CD4-positive, alpha-beta memory T cell (primary cell): ENCODE data around the gene FBXO38. TPM values are rescaled to one million over a fixed set of nuclear protein-coding genes. Genes with fewer than 3 reads are reported as not detected.
A peak's percentile ranks its signal among the peaks of the same experiment; 100 is the strongest.

ENCODE experiments used
- CTCF ChIA-PET: fragments of 350-600 bp; sonication (Branson Sonifier 250); formaldehyde crosslinking; loops from one replicate; lab custom pipeline; 2021; ENCODE audit warnings: inconsistent platforms; ENCODE audit not compliant: partially characterized antibody; lab: Charles Lee
- POLR2A ChIA-PET: fragments of 350-600 bp; sonication (Branson Sonifier 250); formaldehyde crosslinking; loops from one replicate; lab custom pipeline; 2021; ENCODE audit not compliant: partially characterized antibody; lab: Charles Lee
- DNase-seq, 5 donors: peaks; one replicate each; pipeline versions ENCODE4 v3.0.0 to v3.0.0-alpha.2; 2020 to 2022; ENCODE audit warnings: mixed read lengths in 1 of 5
- H3K27ac ChIP-seq: one replicate; pipeline ENCODE4 v1.7.0; 2013; ENCODE audit warnings: low read depth, low read length
- H3K27me3 ChIP-seq: 2 replicates; pipeline ENCODE4 v1.7.0; 2013; ENCODE audit warnings: mild to moderate bottlenecking, low read length, moderate library complexity; ENCODE audit not compliant: insufficient read depth
- H3K36me3 ChIP-seq: 2 replicates; pipeline ENCODE4 v1.7.0; 2013; ENCODE audit warnings: mild to moderate bottlenecking, low read length, moderate library complexity; ENCODE audit not compliant: insufficient read depth
- H3K4me1 ChIP-seq: 2 replicates; pipeline ENCODE4 v1.7.0; 2013; ENCODE audit warnings: mild to moderate bottlenecking, low read length, moderate library complexity; ENCODE audit not compliant: insufficient read depth
- H3K4me3 ChIP-seq, 2 donors: one replicate each; pipeline ENCODE4 v1.7.0; 2013; ENCODE audit warnings: low read length in 2 of 2, mild to moderate bottlenecking in 1 of 2
- H3K9me3 ChIP-seq, 2 donors: one replicate each; pipeline ENCODE4 v1.7.0; 2013; ENCODE audit warnings: low read length in 2 of 2, control low read depth in 1 of 2; ENCODE audit not compliant: control insufficient read depth in 1 of 2
- H3K27ac Mint-ChIP-seq, 7 donors: one replicate each; pipeline ENCODE4 v1.8.0; 2020 to 2021; ENCODE audit warnings: mixed read lengths in 7 of 7, mild to moderate bottlenecking in 6 of 7, inconsistent platforms in 3 of 7, moderate library complexity in 3 of 7
- H3K27me3 Mint-ChIP-seq, 2 donors: one replicate each; pipeline ENCODE4 v1.8.0; 2020 to 2021; ENCODE audit warnings: mixed read lengths in 2 of 2
- H3K36me3 Mint-ChIP-seq, 2 donors: one replicate each; pipeline ENCODE4 v1.8.0; 2020 to 2021; ENCODE audit warnings: mixed read lengths in 2 of 2, inconsistent platforms in 1 of 2, mild to moderate bottlenecking in 1 of 2
- H3K4me1 Mint-ChIP-seq, 4 donors: one replicate each; pipeline ENCODE4 v1.8.0; 2020 to 2021; ENCODE audit warnings: mixed read lengths in 4 of 4, mild to moderate bottlenecking in 1 of 4
- H3K4me3 Mint-ChIP-seq, 8 donors: one replicate each; pipeline ENCODE4 v1.8.0; 2020 to 2021; ENCODE audit warnings: mixed read lengths in 8 of 8, mild to moderate bottlenecking in 7 of 8, moderate library complexity in 6 of 8, inconsistent platforms in 3 of 8
- H3K9me3 Mint-ChIP-seq, 8 donors: one replicate each; pipeline ENCODE4 v1.8.0; 2020 to 2021; ENCODE audit warnings: mixed read lengths in 8 of 8, mild to moderate bottlenecking in 5 of 8, inconsistent platforms in 3 of 8, moderate library complexity in 1 of 8
- intact Hi-C: fragments of 100-400 bp; cut with micrococcal nuclease; formaldehyde crosslinking; loops from one replicate; pipeline ENCODE4 v1.15.1; 2023
- polyA plus RNA-seq, 2 donors: library from polyadenylated mRNA; unstranded; fragments of 300-500 nt; fragmentation: Illumina TruSeq; gene quantifications; one replicate each; pipeline ENCODE4 v1.2.3, GENCODE V29; 2021
- total RNA-seq, 2 experiments: library from RNA; stranded (reverse); gene quantifications; one replicate each; pipeline ENCODE4 v1.2.3, GENCODE V29; 2021

Gene FBXO38
- total and polyA plus RNA-seq, 4 experiments from 2014 or later = 7.6 to 78.3 (median 50.8) TPM

- intact Hi-C loops = no loop called here
- no peak overlapping the region for H3K27ac ChIP-seq
- Mint-ChIP-seq H3K4me3 (no peak overlapping the region), H3K36me3 (peaks cover 62 to 76% of the 10 kb centered on the region in 2 donors), H3K9me3 (no peaks in the 10 kb centered on the region), H3K4me1 (peaks cover 0 to 7% (median 4%) of the 10 kb centered on the region in 4 donors), H3K27ac (no peak overlapping the region), H3K27me3 (no peaks in the 10 kb centered on the region)
- H3K4me1 ChIP-seq = no peaks in the 10 kb centered on the region
- no peaks in the 10 kb centered on the region for H3K27me3 ChIP-seq
- H3K36me3 ChIP-seq = peaks cover 67% of the 10 kb centered on the region
- DNase-seq = no peak
- H3K4me3 ChIP-seq = no peak overlapping the region
- ChIA-PET POLR2A (no interaction called here), CTCF (no interaction called here)
- no peaks in the 10 kb centered on the region for H3K9me3 ChIP-seq
These were observed 22.6 kb downstream of the FBXO38 start for GRCh38 chr5:148406406-148406805.

- Histone ChIP-seq H3K36me3 (peaks cover 50% of the 10 kb centered on the region), H3K27me3 (no peaks in the 10 kb centered on the region), H3K9me3 (no peaks in the 10 kb centered on the region), H3K27ac (no peak overlapping the region), H3K4me3 (no peak overlapping the region), H3K4me1 (no peaks in the 10 kb centered on the region)
- no peak for DNase-seq
- Mint-ChIP-seq H3K27ac (peak overlapping the region in 1 of 7 donors; percentile 68), H3K9me3 (no peaks in the 10 kb centered on the region), H3K36me3 (peaks cover 69 to 76% of the 10 kb centered on the region in 2 donors), H3K4me1 (peaks cover 0 to 5% (median 2%) of the 10 kb centered on the region in 4 donors), H3K27me3 (no peaks in the 10 kb centered on the region), H3K4me3 (no peak overlapping the region)
- ChIA-PET CTCF (interaction anchor here (1.8 kb wide), 1 partner anchor 35 kb away, joined by 8 read pairs; no protein-coding TSS in a partner anchor), POLR2A (no interaction called here)
- intact Hi-C loops = no loop called here
These were observed 24.3 kb downstream of the FBXO38 start for GRCh38 chr5:148408092-148408491.

GRCh38 chr5:148412124-148412523, 28.4 kb downstream of the FBXO38 start:
- no peaks in the 10 kb centered on the region for H3K27me3 ChIP-seq
- no peaks in the 10 kb centered on the region for H3K9me3 ChIP-seq
- H3K4me3 Mint-ChIP-seq = no peak overlapping the region
- peaks cover 0 to 3% (median under 1%) of the 10 kb centered on the region in 4 donors for H3K4me1 Mint-ChIP-seq
- intact Hi-C loops = no loop called here
- ChIA-PET CTCF (interaction anchor here (1.0 to 1.5 kb wide), 2 partner anchors 13 to 29 kb away, joined by 3 read pairs; no protein-coding TSS in a partner anchor), POLR2A (no interaction called here)
- no peak overlapping the region for H3K27ac ChIP-seq
- no peaks in the 10 kb centered on the region for H3K27me3 Mint-ChIP-seq
- no peak for DNase-seq
- H3K36me3 Mint-ChIP-seq = peaks cover 66 to 82% of the 10 kb centered on the region in 2 donors
- peak overlapping the region in 1 of 7 donors; percentile 30 for H3K27ac Mint-ChIP-seq
- H3K4me3 ChIP-seq = no peak overlapping the region
- peaks cover 47% of the 10 kb centered on the region for H3K36me3 ChIP-seq
- H3K4me1 ChIP-seq = no peaks in the 10 kb centered on the region
- no peaks in the 10 kb centered on the region for H3K9me3 Mint-ChIP-seq

- Mint-ChIP-seq H3K4me3 (no peak overlapping the region), H3K27me3 (no peaks in the 10 kb centered on the region), H3K9me3 (no peaks in the 10 kb centered on the region), H3K36me3 (peaks cover 78 to 90% of the 10 kb centered on the region in 2 donors), H3K4me1 (peaks cover 0 to 9% (median 2%) of the 10 kb centered on the region in 4 donors), H3K27ac (peak overlapping the region in 3 of 7 donors; percentile 7 to 66 (median 19))
- Histone ChIP-seq H3K9me3 (no peaks in the 10 kb centered on the region), H3K4me1 (no peaks in the 10 kb centered on the region), H3K27me3 (no peaks in the 10 kb centered on the region), H3K4me3 (no peak overlapping the region), H3K36me3 (peaks cover 57% of the 10 kb centered on the region), H3K27ac (no peak overlapping the region)
- POLR2A ChIA-PET = no interaction called here
- CTCF ChIA-PET = no interaction called here
- DNase-seq = no peak
- intact Hi-C loops = no loop called here
These were observed 31.1 kb downstream of the FBXO38 start for GRCh38 chr5:148414833-148415232.

GRCh38 chr5:148416416-148416815, 32.7 kb downstream of the FBXO38 start:
- peaks cover 0 to 9% (median 2%) of the 10 kb centered on the region in 4 donors for H3K4me1 Mint-ChIP-seq
- DNase-seq = no peak
- POLR2A ChIA-PET = no interaction called here
- H3K36me3 Mint-ChIP-seq = peaks cover 64 to 84% of the 10 kb centered on the region in 2 donors
- H3K27me3 Mint-ChIP-seq = no peaks in the 10 kb centered on the region
- Histone ChIP-seq H3K36me3 (peaks cover 44% of the 10 kb centered on the region), H3K9me3 (no peaks in the 10 kb centered on the region), H3K4me1 (no peaks in the 10 kb centered on the region), H3K4me3 (no peak overlapping the region), H3K27ac (no peak overlapping the region), H3K27me3 (no peaks in the 10 kb centered on the region)
- H3K9me3 Mint-ChIP-seq = no peaks in the 10 kb centered on the region
- intact Hi-C loops = no loop called here
- H3K27ac Mint-ChIP-seq = peak overlapping the region in 1 of 7 donors; percentile 54
- CTCF ChIA-PET = interaction anchor here (1.5 to 1.7 kb wide), 2 partner anchors 8 to 26 kb away, joined by 4 read pairs; no protein-coding TSS in a partner anchor
- no peak overlapping the region for H3K4me3 Mint-ChIP-seq

- no peaks in the 10 kb centered on the region for H3K27me3 ChIP-seq
- peaks cover 46% of the 10 kb centered on the region for H3K36me3 ChIP-seq
- no peaks in the 10 kb centered on the region for H3K9me3 ChIP-seq
- H3K4me1 Mint-ChIP-seq = peaks cover 0 to 9% (median 4%) of the 10 kb centered on the region in 4 donors
- no peaks in the 10 kb centered on the region for H3K4me1 ChIP-seq
- POLR2A ChIA-PET = no interaction called here
- H3K27ac ChIP-seq = no peak overlapping the region
- intact Hi-C loops = no loop called here
- CTCF ChIA-PET = interaction anchor here (1.5 to 1.7 kb wide), 2 partner anchors 8 to 26 kb away, joined by 4 read pairs; no protein-coding TSS in a partner anchor
- peak overlapping the region in 4 of 7 donors; percentile 15 to 58 (median 32) for H3K27ac Mint-ChIP-seq
- no peaks in the 10 kb centered on the region for H3K27me3 Mint-ChIP-seq
- no peak overlapping the region for H3K4me3 ChIP-seq
- H3K4me3 Mint-ChIP-seq = no peak overlapping the region
- H3K36me3 Mint-ChIP-seq = peaks cover 66 to 87% of the 10 kb centered on the region in 2 donors
- no peaks in the 10 kb centered on the region for H3K9me3 Mint-ChIP-seq
- no peak for DNase-seq
These were observed 33.2 kb downstream of the FBXO38 start for GRCh38 chr5:148416921-148417320.

- peaks cover 66 to 86% of the 10 kb centered on the region in 2 donors for H3K36me3 Mint-ChIP-seq
- ChIA-PET POLR2A (interaction anchor here (0.7 kb wide), 1 partner anchor 30 kb away, joined by 3 read pairs; no protein-coding TSS in a partner anchor), CTCF (interaction anchor here (1.6 kb wide), 1 partner anchor 26 kb away, joined by 3 read pairs; no protein-coding TSS in a partner anchor)
These were observed 34.8 kb downstream of the FBXO38 start for GRCh38 chr5:148418511-148418910.

More at GRCh38 chr5:148418511-148418910, 34.8 kb downstream of the FBXO38 start:
- intact Hi-C loops = no loop called here
- Histone ChIP-seq H3K4me1 (no peaks in the 10 kb centered on the region), H3K4me3 (no peak overlapping the region), H3K36me3 (peaks cover 61% of the 10 kb centered on the region), H3K27ac (no peak overlapping the region), H3K27me3 (no peaks in the 10 kb centered on the region), H3K9me3 (no peaks in the 10 kb centered on the region)
- Mint-ChIP-seq H3K4me1 (peaks cover 0 to 12% (median 6%) of the 10 kb centered on the region in 4 donors), H3K27ac (peak overlapping the region in 1 of 7 donors; percentile 36), H3K9me3 (no peaks in the 10 kb centered on the region), H3K4me3 (no peak overlapping the region), H3K27me3 (no peaks in the 10 kb centered on the region)
- DNase-seq = no peak
